H1 (cell line): Measurements from ENCODE around the gene HELZ2.

Source experiments
- KDM1A ChIP-seq: fragments of 200-600, 300-600 bp; sonication (generic); IDR thresholded peaks from 2 replicates; pipeline ENCODE4 v1.7.1; 2016; ENCODE audit warnings: mild to moderate bottlenecking, low read length, borderline replicate concordance
- POLR2A ChIP-seq, 2 experiments: IDR thresholded peaks; 1 replicate in 1 of 2; 2 replicates in 1 of 2; pipeline ENCODE4 v1.6.1; 2011; ENCODE audit warnings: low read depth in 2 of 2, low read length in 2 of 2, mild to moderate bottlenecking in 2 of 2; ENCODE audit errors: control extremely low read depth in 1 of 2

DNA sequence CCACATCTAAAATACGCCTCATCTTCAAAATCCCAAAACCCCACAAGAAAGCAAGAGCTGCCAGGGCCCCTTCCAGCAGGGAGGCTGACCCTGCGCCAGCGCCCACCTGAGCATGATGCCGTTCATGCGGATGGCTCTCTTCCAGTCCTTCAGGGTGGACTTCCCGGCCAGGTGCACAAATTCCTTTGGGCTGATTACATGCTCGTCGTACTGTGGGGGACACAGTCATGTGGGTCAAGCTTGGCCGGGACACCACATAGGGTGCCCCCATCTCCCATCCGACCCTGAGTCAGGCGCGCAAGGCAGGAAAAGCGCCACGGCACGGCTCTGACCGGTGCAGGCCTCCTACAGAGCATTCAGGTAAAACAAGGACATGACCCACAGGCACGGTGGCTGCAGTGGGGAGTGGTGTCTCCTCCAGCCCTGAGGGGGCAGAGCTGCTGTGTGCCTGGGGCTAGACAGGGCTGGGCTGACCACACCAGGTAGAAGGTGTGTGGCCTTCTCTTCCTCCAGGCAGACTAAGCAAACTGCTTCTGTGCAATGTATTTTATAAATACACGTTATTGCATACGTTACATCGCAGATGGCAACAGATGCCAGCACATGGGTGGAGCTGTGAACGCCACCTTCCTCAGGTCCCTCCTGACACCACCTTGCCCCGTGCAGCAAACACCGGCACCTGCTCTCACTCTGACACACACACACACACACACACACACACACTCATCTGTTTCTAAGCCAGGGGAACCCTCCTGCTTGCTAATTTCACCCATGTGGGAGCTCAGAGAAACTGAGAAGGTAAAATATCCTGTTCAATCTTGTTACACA is 23.8 kb upstream of the HELZ2 start:
- TF ChIP-seq KDM1A: no peak
- no peak for TF ChIP-seq POLR2A (IDR thresholded peaks at IDR 0.05; ENCODE audit: control extremely low read depth in 1 of 2, low read depth in 2 of 2, low read length in 2 of 2)
